HCT116 (cell line): ENCODE data around the gene TCEAL4.

Source experiments
- CBX3 ChIP-seq: IDR thresholded peaks from 2 replicates; pipeline ENCODE4 v1.6.1; 2012; ENCODE audit warnings: low read depth
- CEBPB ChIP-seq: IDR thresholded peaks from 2 replicates; pipeline ENCODE4 v1.6.1; 2012; ENCODE audit warnings: low read depth
- CTCF ChIP-seq, 3 experiments: fragments of 200-600 bp in 1 of 3; sonication (generic) in 1 of 3; IDR thresholded peaks in 2 of 3; conservative IDR thresholded peaks in 1 of 3; 2 replicates each; pipeline ENCODE4 v1.5.1; 2012 to 2017; ENCODE audit warnings: low read depth in 2 of 3, low read length in 2 of 3, antibody characterized with exemption in 1 of 3, borderline replicate concordance in 1 of 3, control low read depth in 1 of 3, mild to moderate bottlenecking in 1 of 3, mixed read lengths in 1 of 3, mixed run types in 1 of 3, moderate library complexity in 1 of 3; ENCODE audit not compliant: insufficient read depth in 1 of 3
- EGR1 ChIP-seq: IDR thresholded peaks from 2 replicates; pipeline ENCODE4 v1.6.1; 2012; ENCODE audit warnings: low read depth
- ELF1 ChIP-seq: IDR thresholded peaks from 2 replicates; pipeline ENCODE4 v1.6.1; 2012; ENCODE audit warnings: low read depth, borderline replicate concordance
- EZH2 ChIP-seq: fragments of 200-600 bp; sonication (generic); IDR thresholded peaks from 2 replicates; pipeline ENCODE4 v1.6.1; 2017; ENCODE audit warnings: antibody characterized with exemption, mixed run types
- POLR2A ChIP-seq: IDR thresholded peaks from 2 replicates; pipeline ENCODE4 v1.7.0; 2011; ENCODE audit warnings: borderline replicate concordance; ENCODE audit not compliant: insufficient read depth, insufficient read length; ENCODE audit errors: extremely low read depth
- POLR2AphosphoS5 ChIP-seq: IDR thresholded peaks from 2 replicates; pipeline ENCODE4 v1.6.1; 2011; ENCODE audit warnings: mild to moderate bottlenecking, low read depth, low read length, moderate library complexity
- TCF7L2 ChIP-seq: IDR thresholded peaks from 2 replicates; pipeline ENCODE4 v1.7.0; 2011; ENCODE audit warnings: borderline replicate concordance, inconsistent platforms; ENCODE audit not compliant: insufficient read depth, insufficient read length; ENCODE audit errors: extremely low read depth
- YY1 ChIP-seq: IDR thresholded peaks from 2 replicates; pipeline ENCODE4 v1.6.1; 2011; ENCODE audit warnings: low read length, low read depth, moderate library complexity, mild to moderate bottlenecking; ENCODE audit not compliant: insufficient replicate concordance; ENCODE audit errors: extremely low read depth
- ZFX ChIP-seq: fragments of 450-650 bp; IDR thresholded peaks from 2 replicates; pipeline ENCODE4 v1.6.1; 2017

- no peak for TF ChIP-seq POLR2AphosphoS5
- no peak for TF ChIP-seq CEBPB
- no peak for TF ChIP-seq CTCF (IDR thresholded peaks at IDR 0.05 in 2 of 3, conservative IDR thresholded peaks at IDR 0.05 in 1 of 3; ENCODE audit: borderline replicate concordance in 1 of 3, insufficient read depth in 1 of 3, low read depth in 2 of 3, low read length in 2 of 3)
- TF ChIP-seq EZH2 = no peak
- TF ChIP-seq ELF1 = no peak
- no peak for TF ChIP-seq YY1
- TF ChIP-seq POLR2A = no peak
- no peak for TF ChIP-seq ZFX
- TF ChIP-seq CBX3 = no peak
- TF ChIP-seq EGR1 = no peak
- TF ChIP-seq TCF7L2 = no peak
Measured at GRCh38 chrX:103608306-103608963, 23.1 kb downstream of the TCEAL4 start.
